Upper lobe of left lung (tissue), 6 donors: ENCODE data around the gene FAM222A. TPM values are rescaled to one million over a fixed set of nuclear protein-coding genes. Genes with fewer than 3 reads are reported as not detected.

ENCODE experiments used
- ATAC-seq, 2 donors: fragments of 200-7000 bp; cut with Tn5 transposase; one replicate each; pipeline ENCODE4 v1.9.1; 2022; ENCODE audit warnings: mild to moderate bottlenecking in 2 of 2, moderate library complexity in 2 of 2; ENCODE audit not compliant: low FRiP score in 2 of 2
- DNase-seq, 2 donors: peaks; one replicate each; pipeline ENCODE4 v3.0.0-alpha.2; 2019 to 2020
- H3K27ac ChIP-seq, 4 donors: fragments of 200-600 bp; sonication (generic); one replicate each; pipeline ENCODE4 v1.5.1; 2016 to 2019
- H3K27me3 ChIP-seq, 4 donors: fragments of 200-600 bp; sonication (generic); one replicate each; pipeline ENCODE4 v1.5.1; 2017 to 2019
- H3K36me3 ChIP-seq, 4 donors: fragments of 200-600 bp; sonication (generic); one replicate each; pipeline ENCODE4 v1.5.1; 2016 to 2019
- H3K4me1 ChIP-seq, 4 donors: fragments of 200-600 bp; sonication (generic); one replicate each; pipeline ENCODE4 v1.5.1; 2018 to 2019
- H3K4me3 ChIP-seq, 4 donors: fragments of 200-600 bp; sonication (generic); one replicate each; pipeline ENCODE4 v1.5.1; 2017 to 2019; ENCODE audit warnings: mild to moderate bottlenecking in 2 of 4, moderate library complexity in 1 of 4
- H3K9me3 ChIP-seq, 4 donors: fragments of 200-600 bp; sonication (generic); one replicate each; pipeline ENCODE4 v1.5.1; 2018 to 2019
- EP300 ChIP-seq, 4 donors: sonication (generic); formaldehyde crosslinking; IDR thresholded peaks; one replicate each; pipeline ENCODE4 v1.5.1; 2017; ENCODE audit warnings: antibody characterized with exemption in 4 of 4, control low read depth in 2 of 4
- POLR2A ChIP-seq, 4 donors: fragments of 450-650 bp; IDR thresholded peaks; one replicate each; pipeline ENCODE4 v1.5.1; 2016 to 2017; ENCODE audit warnings: antibody characterized with exemption in 4 of 4, mild to moderate bottlenecking in 2 of 4
- POLR2AphosphoS5 ChIP-seq, 2 donors: sonication (generic); formaldehyde crosslinking; IDR thresholded peaks; one replicate each; pipeline ENCODE4 v1.5.1; 2017; ENCODE audit warnings: antibody characterized with exemption in 2 of 2
- WGBS, 2 donors: methylation state at CpG; one replicate each; pipeline ENCODE4 v1.1.5; 2017 to 2018; 5-methylcytosine and 5-hydroxymethylcytosine counted together
- total RNA-seq, 6 donors: library from RNA; depleted of rRNA in 4 of 6; stranded (reverse); fragments of >200 nt in 4 of 6; gene quantifications; one replicate each; pipeline versions ENCODE4 v1.1.0 to v1.2.1, GENCODE V29; 2016 to 2021
- TF ChIP-seq, protein P1 (sequence below), 6 experiments: fragments of 450-650 bp in 4 of 6; fragments of 200-600 bp in 2 of 6; sonication (generic) in 2 of 6; IDR thresholded peaks; one replicate each; pipeline ENCODE4 v1.5.1; 2016 to 2019; ENCODE audit warnings: antibody characterized with exemption in 6 of 6
- donor health status: DM: no; HTN: no; CAD: no; lungs with moderate emphysema.
- donor health status: DM: no; HTN: yes; CAD: no; lungs with severe emphysema.

The FAM222A gene
- total RNA-seq, 6 donors from 2014 or later = 1.0 to 7.3 (median 3.7) TPM

- Histone ChIP-seq H3K9me3 (no peaks in the 10 kb centered on the region), H3K4me3 (no peak overlapping the region), H3K27me3 (no peaks in the 10 kb centered on the region), H3K4me1 (no peaks in the 10 kb centered on the region), H3K36me3 (no peaks in the 10 kb centered on the region), H3K27ac (no peak overlapping the region)
- DNase-seq (no peak), ATAC-seq (no peak)
- TF ChIP-seq EP300 (IDR thresholded peaks at IDR 0.05) (no peak), POLR2A (IDR thresholded peaks at IDR 0.05) (no peak), POLR2AphosphoS5 (IDR thresholded peaks at IDR 0.05) (no peak)
- TF ChIP-seq, protein P1, sequence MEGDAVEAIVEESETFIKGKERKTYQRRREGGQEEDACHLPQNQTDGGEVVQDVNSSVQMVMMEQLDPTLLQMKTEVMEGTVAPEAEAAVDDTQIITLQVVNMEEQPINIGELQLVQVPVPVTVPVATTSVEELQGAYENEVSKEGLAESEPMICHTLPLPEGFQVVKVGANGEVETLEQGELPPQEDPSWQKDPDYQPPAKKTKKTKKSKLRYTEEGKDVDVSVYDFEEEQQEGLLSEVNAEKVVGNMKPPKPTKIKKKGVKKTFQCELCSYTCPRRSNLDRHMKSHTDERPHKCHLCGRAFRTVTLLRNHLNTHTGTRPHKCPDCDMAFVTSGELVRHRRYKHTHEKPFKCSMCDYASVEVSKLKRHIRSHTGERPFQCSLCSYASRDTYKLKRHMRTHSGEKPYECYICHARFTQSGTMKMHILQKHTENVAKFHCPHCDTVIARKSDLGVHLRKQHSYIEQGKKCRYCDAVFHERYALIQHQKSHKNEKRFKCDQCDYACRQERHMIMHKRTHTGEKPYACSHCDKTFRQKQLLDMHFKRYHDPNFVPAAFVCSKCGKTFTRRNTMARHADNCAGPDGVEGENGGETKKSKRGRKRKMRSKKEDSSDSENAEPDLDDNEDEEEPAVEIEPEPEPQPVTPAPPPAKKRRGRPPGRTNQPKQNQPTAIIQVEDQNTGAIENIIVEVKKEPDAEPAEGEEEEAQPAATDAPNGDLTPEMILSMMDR (IDR thresholded peaks at IDR 0.05) = no peak
- WGBS, 2 donors = 72 to 73% methylated on average over 6 to 7 of the region's 7 CpGs
These were observed 103.2 kb downstream of the FAM222A start for GRCh38 chr12:109816870-109817269.

- DNase-seq (no peak), ATAC-seq (no peak)
- no peak for TF ChIP-seq POLR2AphosphoS5 (IDR thresholded peaks at IDR 0.05)
- TF ChIP-seq, protein P1 (IDR thresholded peaks at IDR 0.05) = no peak
- TF ChIP-seq POLR2A (IDR thresholded peaks at IDR 0.05) = no peak
- no peak for TF ChIP-seq EP300 (IDR thresholded peaks at IDR 0.05)
- H3K27me3 ChIP-seq = no peaks in the 10 kb centered on the region
- H3K4me3 ChIP-seq = no peak overlapping the region
- H3K9me3 ChIP-seq = no peaks in the 10 kb centered on the region
- H3K4me1 ChIP-seq = no peaks in the 10 kb centered on the region
- no peak overlapping the region for H3K27ac ChIP-seq
- H3K36me3 ChIP-seq = no peaks in the 10 kb centered on the region
- 89 to 97% methylated on average over 8 of the region's 8 CpGs for WGBS, 2 donors
These were observed 104.1 kb downstream of the FAM222A start for GRCh38 chr12:109817627-109818231.

DNA sequence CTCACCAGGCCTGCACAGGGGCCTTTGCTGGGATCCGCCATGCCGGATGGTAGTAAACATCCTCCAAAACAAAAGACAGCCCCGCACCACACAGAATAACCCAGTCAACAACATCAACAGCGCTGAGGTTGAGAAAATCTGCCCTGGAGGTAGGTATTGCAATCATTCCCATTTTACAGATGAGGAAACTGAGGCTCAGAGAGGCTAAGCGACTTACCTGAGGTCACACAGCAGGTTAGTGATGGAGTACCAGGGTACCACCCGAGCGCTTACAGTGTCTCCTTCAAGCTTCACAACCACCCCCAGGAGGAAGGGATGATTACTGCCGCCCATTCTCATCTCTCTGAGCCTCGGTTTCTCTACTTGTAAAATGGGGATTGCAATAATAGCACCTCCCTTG lies 104.6 kb downstream of the FAM222A start:
- H3K4me1 ChIP-seq = no peaks in the 10 kb centered on the region
- H3K36me3 ChIP-seq = no peaks in the 10 kb centered on the region
- 83 to 84% methylated on average over 9 of the region's 9 CpGs for WGBS, 2 donors
- no peak overlapping the region for H3K4me3 ChIP-seq
- H3K27ac ChIP-seq = no peak overlapping the region
- DNase-seq (no peak), ATAC-seq (no peak)
- no peaks in the 10 kb centered on the region for H3K9me3 ChIP-seq
- no peaks in the 10 kb centered on the region for H3K27me3 ChIP-seq
- TF ChIP-seq POLR2AphosphoS5 (IDR thresholded peaks at IDR 0.05) (no peak), EP300 (IDR thresholded peaks at IDR 0.05) (no peak), POLR2A (IDR thresholded peaks at IDR 0.05) (no peak)
- TF ChIP-seq, protein P1 (IDR thresholded peaks at IDR 0.05) = no peak

- ATAC-seq = peak in 1 of 2 donors; percentile 4
- Histone ChIP-seq H3K9me3 (no peaks in the 10 kb centered on the region), H3K36me3 (no peaks in the 10 kb centered on the region), H3K4me1 (no peaks in the 10 kb centered on the region), H3K27me3 (no peaks in the 10 kb centered on the region), H3K27ac (no peak overlapping the region), H3K4me3 (no peak overlapping the region)
- 40 to 44% methylated on average over 7 to 8 of the region's 10 CpGs for WGBS, 2 donors
- no peak for DNase-seq
- TF ChIP-seq POLR2AphosphoS5 (IDR thresholded peaks at IDR 0.05) = no peak
- no peak for TF ChIP-seq EP300 (IDR thresholded peaks at IDR 0.05)
- TF ChIP-seq POLR2A (IDR thresholded peaks at IDR 0.05) = no peak
- TF ChIP-seq, protein P1 (IDR thresholded peaks at IDR 0.05) = no peak
These were observed 105.4 kb downstream of the FAM222A start for GRCh38 chr12:109818905-109819500.

Other genes starting within 250 kb of the FAM222A start
- gene KCTD10, start 236.5 kb upstream of the FAM222A start, total RNA-seq = 10 to 100 TPM; 50.6 to 70.2 (median 63.0) TPM
- gene UBE3B, start 236.2 kb upstream of the FAM222A start, total RNA-seq = 10 to 100 TPM; 27.0 to 69.1 (median 44.7) TPM
- gene MMAB, start 140.3 kb upstream of the FAM222A start, total RNA-seq = 10 to 100 TPM; 14.9 to 68.8 (median 39.2) TPM
- gene MVK, start 140.0 kb upstream of the FAM222A start, total RNA-seq = 10 to 100 TPM; 22.2 to 56.2 (median 41.5) TPM
- 1 to 10 TPM; 2.2 to 9.7 (median 5.4) TPM for gene TRPV4, start 119.6 kb downstream of the FAM222A start, total RNA-seq
- gene GLTP, start 166.7 kb downstream of the FAM222A start, total RNA-seq = 10 to 100 TPM; 24.7 to 59.7 (median 46.6) TPM
- 10 to 100 TPM; 10.5 to 90.1 (median 29.7) TPM for gene TCHP, start 186.4 kb downstream of the FAM222A start, total RNA-seq